Mammary epithelial cell (primary cell): ENCODE data around the gene B4GALNT3.

ENCODE experiments used
- EZH2 ChIP-seq: IDR thresholded peaks from 2 replicates; pipeline ENCODE4 v1.6.1; 2012; ENCODE audit warnings: low read length, inconsistent platforms, borderline replicate concordance
- TF ChIP-seq, protein P1 (sequence below), 2 donors: IDR thresholded peaks in 1 of 2; conservative IDR thresholded peaks in 1 of 2; 2 replicates each; pipeline ENCODE4 v1.5.1; 2011 to 2012; ENCODE audit warnings: inconsistent platforms in 2 of 2, low read length in 2 of 2, mild to moderate bottlenecking in 2 of 2, control low read depth in 1 of 2, low read depth in 1 of 2; ENCODE audit not compliant: insufficient read depth in 1 of 2; ENCODE audit errors: extremely low read depth in 1 of 2

DNA sequence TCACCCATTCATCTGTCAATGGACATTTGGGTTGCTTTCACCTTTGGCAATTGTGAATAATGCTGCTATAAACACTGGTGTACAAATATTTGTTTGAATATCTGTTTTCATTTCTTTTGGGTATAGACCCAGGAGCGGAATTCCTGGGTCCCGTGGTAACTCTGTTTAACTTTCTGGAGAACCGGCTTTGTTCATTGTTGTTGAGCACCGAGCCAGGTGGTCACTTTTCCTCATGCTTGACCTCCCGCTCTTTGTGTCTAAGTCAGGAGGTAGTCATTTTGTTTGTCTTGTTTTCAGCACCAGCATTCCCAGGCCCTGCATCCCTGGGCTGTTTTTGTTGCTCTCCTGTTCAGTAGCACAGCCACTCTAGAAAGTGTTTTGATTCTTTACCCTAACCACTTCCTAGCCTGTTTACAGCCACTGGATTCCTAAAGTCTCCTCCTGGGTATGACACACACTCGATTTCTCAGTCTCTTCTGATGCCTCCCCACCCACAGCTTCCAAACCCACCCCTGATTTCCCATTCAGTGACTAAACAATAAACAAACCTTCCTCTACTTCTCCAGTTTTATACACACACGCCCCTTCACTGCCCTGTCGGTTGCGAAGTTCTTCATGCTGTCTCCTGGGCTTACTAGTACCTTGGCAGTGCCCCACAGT is 37.9 kb downstream of the B4GALNT3 start:
- TF ChIP-seq, protein P1, sequence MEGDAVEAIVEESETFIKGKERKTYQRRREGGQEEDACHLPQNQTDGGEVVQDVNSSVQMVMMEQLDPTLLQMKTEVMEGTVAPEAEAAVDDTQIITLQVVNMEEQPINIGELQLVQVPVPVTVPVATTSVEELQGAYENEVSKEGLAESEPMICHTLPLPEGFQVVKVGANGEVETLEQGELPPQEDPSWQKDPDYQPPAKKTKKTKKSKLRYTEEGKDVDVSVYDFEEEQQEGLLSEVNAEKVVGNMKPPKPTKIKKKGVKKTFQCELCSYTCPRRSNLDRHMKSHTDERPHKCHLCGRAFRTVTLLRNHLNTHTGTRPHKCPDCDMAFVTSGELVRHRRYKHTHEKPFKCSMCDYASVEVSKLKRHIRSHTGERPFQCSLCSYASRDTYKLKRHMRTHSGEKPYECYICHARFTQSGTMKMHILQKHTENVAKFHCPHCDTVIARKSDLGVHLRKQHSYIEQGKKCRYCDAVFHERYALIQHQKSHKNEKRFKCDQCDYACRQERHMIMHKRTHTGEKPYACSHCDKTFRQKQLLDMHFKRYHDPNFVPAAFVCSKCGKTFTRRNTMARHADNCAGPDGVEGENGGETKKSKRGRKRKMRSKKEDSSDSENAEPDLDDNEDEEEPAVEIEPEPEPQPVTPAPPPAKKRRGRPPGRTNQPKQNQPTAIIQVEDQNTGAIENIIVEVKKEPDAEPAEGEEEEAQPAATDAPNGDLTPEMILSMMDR (conservative IDR thresholded peaks at IDR 0.05 in 1 of 2, IDR thresholded peaks at IDR 0.05 in 1 of 2; ENCODE audit: extremely low read depth in 1 of 2, insufficient read depth in 1 of 2, low read depth in 1 of 2, low read length in 2 of 2) = no peak
- TF ChIP-seq EZH2 = no peak
